GM12878 (cell line): ENCODE results near the gene AAGAB. TPM values are rescaled to one million over a fixed set of nuclear protein-coding genes. Genes with fewer than 3 reads are reported as not detected.

Experiments
- BCL11A ChIP-seq: IDR thresholded peaks from 2 replicates; pipeline ENCODE4 v1.6.1; 2011; ENCODE audit warnings: low read depth, low read length
- CBFB ChIP-seq: IDR thresholded peaks from 2 replicates; pipeline ENCODE4 v1.6.1; 2016; ENCODE audit warnings: antibody characterized with exemption, low read depth
- CBX5 ChIP-seq: sonication (generic); IDR thresholded peaks from 2 replicates; pipeline ENCODE4 v1.6.1; 2016; ENCODE audit warnings: low read depth, moderate library complexity, mild to moderate bottlenecking, inconsistent platforms
- MYB ChIP-seq: fragments of 150-350 bp; IDR thresholded peaks from 2 replicates; pipeline ENCODE4 v1.6.1; 2014; ENCODE audit warnings: mild to moderate bottlenecking, low read depth, low read length, borderline replicate concordance
- NBN ChIP-seq: fragments of 450-650 bp; IDR thresholded peaks from 2 replicates; pipeline ENCODE4 v1.6.1; 2016
- POU2F2 ChIP-seq: IDR thresholded peaks from 3 replicates; pipeline ENCODE4 v1.6.1; 2011; ENCODE audit warnings: low read depth, mild to moderate bottlenecking, low read length, borderline replicate concordance
- SIX5 ChIP-seq: IDR thresholded peaks from 2 replicates; pipeline ENCODE4 v1.6.1; 2011; ENCODE audit warnings: mild to moderate bottlenecking, low read depth, low read length, moderate library complexity; ENCODE audit not compliant: severe bottlenecking
- SPI1 ChIP-seq: IDR thresholded peaks from 2 replicates; pipeline ENCODE4 v1.6.1; 2011; ENCODE audit warnings: low read depth, mild to moderate bottlenecking, low read length, moderate library complexity, borderline replicate concordance; ENCODE audit not compliant: insufficient read depth
- STAT3 ChIP-seq: IDR thresholded peaks from 2 replicates; pipeline ENCODE4 v1.6.1; 2011; ENCODE audit warnings: low read depth, low read length, improper control_type of control experiment
- TBL1XR1 ChIP-seq: IDR thresholded peaks from 2 replicates; pipeline ENCODE4 v1.6.1; 2012; ENCODE audit warnings: low read depth, low read length, improper control_type of control experiment
- ZNF207 ChIP-seq: fragments of 450-650 bp; IDR thresholded peaks from 2 replicates; pipeline ENCODE4 v1.6.1; 2014; ENCODE audit warnings: antibody characterized with exemption, mild to moderate bottlenecking, borderline replicate concordance
- ZZZ3 ChIP-seq: IDR thresholded peaks from 2 replicates; pipeline ENCODE4 v1.6.1; 2011; ENCODE audit warnings: low read depth; ENCODE audit not compliant: control insufficient read depth, insufficient read length
- polyA plus RNA-seq, 11 experiments: library from polyadenylated mRNA; depleted of rRNA in 4 of 11; unstranded in 6 of 11; stranded (reverse) in 5 of 11; fragments of >200 nt; fragmentation: Nextera tagmentation in 4 of 11; fragmentation: Illumina TruSeq in 1 of 11; extraction: Ambion mirVana in 4 of 11; extraction: Trizol in 1 of 11; gene quantifications; 1 replicate in 1 of 11; 2 replicates in 10 of 11; pipeline versions ENCODE4 v1.2.1 to v1.2.3, GENCODE V29; 2011 to 2016; ENCODE audit warnings: inconsistent platforms in 2 of 11, missing spikeins in 2 of 11, low read depth in 1 of 11
- total RNA-seq, 4 experiments: library from RNA; depleted of rRNA in 3 of 4; stranded (reverse); fragments of >200 nt in 3 of 4; fragmentation: Illumina TruSeq in 1 of 4; extraction: Trizol in 1 of 4; gene quantifications; 2 replicates each; pipeline versions ENCODE4 v1.2.1 to v1.2.3, GENCODE V29; 2013 to 2021
- TF ChIP-seq, protein P1 (sequence below): fragments of 450-650 bp; formaldehyde crosslinking; IDR thresholded peaks from 2 replicates; pipeline ENCODE4 v1.4.0; 2020; ENCODE audit warnings: mild to moderate bottlenecking, moderate library complexity
- TF ChIP-seq, protein P2 (sequence below): fragments of 450-650 bp; IDR thresholded peaks from 2 replicates; pipeline ENCODE4 v1.6.1; 2017; ENCODE audit warnings: low read depth, mild to moderate bottlenecking, moderate library complexity
- TF ChIP-seq, protein P3 (sequence below): fragments of 450-650 bp; IDR thresholded peaks from 2 replicates; pipeline ENCODE4 v1.6.1; 2016; ENCODE audit warnings: mild to moderate bottlenecking
- TF ChIP-seq, protein P4 (sequence below): IDR thresholded peaks from 2 replicates; pipeline ENCODE4 v1.6.1; 2011; ENCODE audit warnings: borderline replicate concordance, low read depth, mild to moderate bottlenecking, moderate library complexity, mixed read lengths, low read length; ENCODE audit not compliant: insufficient read depth; ENCODE audit errors: extremely low read length
- TF ChIP-seq, protein P5 (sequence below): IDR thresholded peaks from 2 replicates; pipeline ENCODE4 v1.6.1; 2012; ENCODE audit warnings: low read depth, low read length, improper control_type of control experiment
- TF ChIP-seq, protein P6 (sequence below): fragments of 450-650 bp; conservative IDR thresholded peaks from 2 replicates; pipeline ENCODE4 v1.6.1; 2017; ENCODE audit warnings: mild to moderate bottlenecking, moderate library complexity

Gene AAGAB
- total and polyA plus RNA-seq, 10 of the 15 experiments (the other 5 are each of a cell fraction or from before 2014, with no cell fraction given), result 11.4 to 62.3 (median 38.0) TPM

DNA sequence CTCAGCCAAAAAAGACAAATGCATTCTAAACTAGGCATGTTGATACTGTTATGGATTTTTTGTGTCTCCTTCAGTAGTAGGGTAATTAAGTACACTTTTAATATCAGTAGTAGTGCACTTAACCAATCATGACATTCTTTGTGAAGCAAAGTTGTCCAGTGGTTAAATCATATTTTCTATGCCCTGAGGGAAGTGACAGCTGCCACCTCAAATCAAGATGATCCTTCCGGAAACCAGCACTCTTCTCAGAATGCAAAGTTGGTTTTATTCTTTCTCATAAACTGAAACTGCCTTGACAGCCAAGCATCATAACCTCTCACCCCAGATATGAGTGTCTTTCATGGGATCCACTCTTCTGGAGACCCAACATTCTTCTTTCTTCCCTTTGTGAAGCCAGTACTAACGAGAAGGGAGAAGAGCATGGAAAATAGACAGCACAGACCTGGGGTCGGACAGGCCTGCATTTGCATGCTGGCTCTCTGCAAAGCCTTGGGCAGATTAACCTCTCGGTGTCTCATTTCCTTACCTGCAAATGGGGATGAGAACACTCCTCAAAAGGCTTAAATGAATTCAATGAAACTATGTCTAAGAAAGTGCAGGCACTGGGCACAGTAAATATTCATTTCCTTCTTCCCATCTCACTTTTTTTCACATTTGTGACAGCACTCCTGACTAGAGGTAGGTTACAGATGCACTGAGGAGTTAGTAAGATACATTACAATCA is 13.2 kb downstream of the AAGAB start (continued):
- TF ChIP-seq, protein P1, sequence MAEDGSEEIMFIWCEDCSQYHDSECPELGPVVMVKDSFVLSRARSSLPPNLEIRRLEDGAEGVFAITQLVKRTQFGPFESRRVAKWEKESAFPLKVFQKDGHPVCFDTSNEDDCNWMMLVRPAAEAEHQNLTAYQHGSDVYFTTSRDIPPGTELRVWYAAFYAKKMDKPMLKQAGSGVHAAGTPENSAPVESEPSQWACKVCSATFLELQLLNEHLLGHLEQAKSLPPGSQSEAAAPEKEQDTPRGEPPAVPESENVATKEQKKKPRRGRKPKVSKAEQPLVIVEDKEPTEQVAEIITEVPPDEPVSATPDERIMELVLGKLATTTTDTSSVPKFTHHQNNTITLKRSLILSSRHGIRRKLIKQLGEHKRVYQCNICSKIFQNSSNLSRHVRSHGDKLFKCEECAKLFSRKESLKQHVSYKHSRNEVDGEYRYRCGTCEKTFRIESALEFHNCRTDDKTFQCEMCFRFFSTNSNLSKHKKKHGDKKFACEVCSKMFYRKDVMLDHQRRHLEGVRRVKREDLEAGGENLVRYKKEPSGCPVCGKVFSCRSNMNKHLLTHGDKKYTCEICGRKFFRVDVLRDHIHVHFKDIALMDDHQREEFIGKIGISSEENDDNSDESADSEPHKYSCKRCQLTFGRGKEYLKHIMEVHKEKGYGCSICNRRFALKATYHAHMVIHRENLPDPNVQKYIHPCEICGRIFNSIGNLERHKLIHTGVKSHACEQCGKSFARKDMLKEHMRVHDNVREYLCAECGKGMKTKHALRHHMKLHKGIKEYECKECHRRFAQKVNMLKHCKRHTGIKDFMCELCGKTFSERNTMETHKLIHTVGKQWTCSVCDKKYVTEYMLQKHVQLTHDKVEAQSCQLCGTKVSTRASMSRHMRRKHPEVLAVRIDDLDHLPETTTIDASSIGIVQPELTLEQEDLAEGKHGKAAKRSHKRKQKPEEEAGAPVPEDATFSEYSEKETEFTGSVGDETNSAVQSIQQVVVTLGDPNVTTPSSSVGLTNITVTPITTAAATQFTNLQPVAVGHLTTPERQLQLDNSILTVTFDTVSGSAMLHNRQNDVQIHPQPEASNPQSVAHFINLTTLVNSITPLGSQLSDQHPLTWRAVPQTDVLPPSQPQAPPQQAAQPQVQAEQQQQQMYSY (CRISPR knock-in tag), result no peak
- TF ChIP-seq CBX5 (0 out of 2 replicates have a peak, but pooled peaks have one; percentile 31), SPI1 (peak; percentile 33; the same call in 1 of the 2 replicates), SIX5 (no peak), ZNF207 (no peak), CBFB (peak; percentile 29; the same call in 1 of the 2 replicates), ZZZ3 (no peak), STAT3 (no peak; the same call in 1 of the 2 replicates), BCL11A (peak; percentile 79; the same call in 1 of the 2 replicates), MYB (no peak), TBL1XR1 (peak; percentile 79; the same call in 1 of the 2 replicates), NBN (peak; percentile 54; the same call in 1 of the 2 replicates), POU2F2 (peak; percentile 88)
- TF ChIP-seq, protein P2, sequence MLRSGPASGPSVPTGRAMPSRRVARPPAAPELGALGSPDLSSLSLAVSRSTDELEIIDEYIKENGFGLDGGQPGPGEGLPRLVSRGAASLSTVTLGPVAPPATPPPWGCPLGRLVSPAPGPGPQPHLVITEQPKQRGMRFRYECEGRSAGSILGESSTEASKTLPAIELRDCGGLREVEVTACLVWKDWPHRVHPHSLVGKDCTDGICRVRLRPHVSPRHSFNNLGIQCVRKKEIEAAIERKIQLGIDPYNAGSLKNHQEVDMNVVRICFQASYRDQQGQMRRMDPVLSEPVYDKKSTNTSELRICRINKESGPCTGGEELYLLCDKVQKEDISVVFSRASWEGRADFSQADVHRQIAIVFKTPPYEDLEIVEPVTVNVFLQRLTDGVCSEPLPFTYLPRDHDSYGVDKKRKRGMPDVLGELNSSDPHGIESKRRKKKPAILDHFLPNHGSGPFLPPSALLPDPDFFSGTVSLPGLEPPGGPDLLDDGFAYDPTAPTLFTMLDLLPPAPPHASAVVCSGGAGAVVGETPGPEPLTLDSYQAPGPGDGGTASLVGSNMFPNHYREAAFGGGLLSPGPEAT, result 0 out of 2 replicates have a peak, but pooled peaks have one; percentile 30
- TF ChIP-seq, protein P3, sequence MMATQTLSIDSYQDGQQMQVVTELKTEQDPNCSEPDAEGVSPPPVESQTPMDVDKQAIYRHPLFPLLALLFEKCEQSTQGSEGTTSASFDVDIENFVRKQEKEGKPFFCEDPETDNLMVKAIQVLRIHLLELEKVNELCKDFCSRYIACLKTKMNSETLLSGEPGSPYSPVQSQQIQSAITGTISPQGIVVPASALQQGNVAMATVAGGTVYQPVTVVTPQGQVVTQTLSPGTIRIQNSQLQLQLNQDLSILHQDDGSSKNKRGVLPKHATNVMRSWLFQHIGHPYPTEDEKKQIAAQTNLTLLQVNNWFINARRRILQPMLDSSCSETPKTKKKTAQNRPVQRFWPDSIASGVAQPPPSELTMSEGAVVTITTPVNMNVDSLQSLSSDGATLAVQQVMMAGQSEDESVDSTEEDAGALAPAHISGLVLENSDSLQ, result peak; percentile 93
- TF ChIP-seq, protein P4, sequence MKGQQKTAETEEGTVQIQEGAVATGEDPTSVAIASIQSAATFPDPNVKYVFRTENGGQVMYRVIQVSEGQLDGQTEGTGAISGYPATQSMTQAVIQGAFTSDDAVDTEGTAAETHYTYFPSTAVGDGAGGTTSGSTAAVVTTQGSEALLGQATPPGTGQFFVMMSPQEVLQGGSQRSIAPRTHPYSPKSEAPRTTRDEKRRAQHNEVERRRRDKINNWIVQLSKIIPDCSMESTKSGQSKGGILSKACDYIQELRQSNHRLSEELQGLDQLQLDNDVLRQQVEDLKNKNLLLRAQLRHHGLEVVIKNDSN, result no peak
- TF ChIP-seq, protein P5, sequence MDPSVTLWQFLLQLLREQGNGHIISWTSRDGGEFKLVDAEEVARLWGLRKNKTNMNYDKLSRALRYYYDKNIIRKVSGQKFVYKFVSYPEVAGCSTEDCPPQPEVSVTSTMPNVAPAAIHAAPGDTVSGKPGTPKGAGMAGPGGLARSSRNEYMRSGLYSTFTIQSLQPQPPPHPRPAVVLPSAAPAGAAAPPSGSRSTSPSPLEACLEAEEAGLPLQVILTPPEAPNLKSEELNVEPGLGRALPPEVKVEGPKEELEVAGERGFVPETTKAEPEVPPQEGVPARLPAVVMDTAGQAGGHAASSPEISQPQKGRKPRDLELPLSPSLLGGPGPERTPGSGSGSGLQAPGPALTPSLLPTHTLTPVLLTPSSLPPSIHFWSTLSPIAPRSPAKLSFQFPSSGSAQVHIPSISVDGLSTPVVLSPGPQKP, result no peak
- TF ChIP-seq, protein P6, sequence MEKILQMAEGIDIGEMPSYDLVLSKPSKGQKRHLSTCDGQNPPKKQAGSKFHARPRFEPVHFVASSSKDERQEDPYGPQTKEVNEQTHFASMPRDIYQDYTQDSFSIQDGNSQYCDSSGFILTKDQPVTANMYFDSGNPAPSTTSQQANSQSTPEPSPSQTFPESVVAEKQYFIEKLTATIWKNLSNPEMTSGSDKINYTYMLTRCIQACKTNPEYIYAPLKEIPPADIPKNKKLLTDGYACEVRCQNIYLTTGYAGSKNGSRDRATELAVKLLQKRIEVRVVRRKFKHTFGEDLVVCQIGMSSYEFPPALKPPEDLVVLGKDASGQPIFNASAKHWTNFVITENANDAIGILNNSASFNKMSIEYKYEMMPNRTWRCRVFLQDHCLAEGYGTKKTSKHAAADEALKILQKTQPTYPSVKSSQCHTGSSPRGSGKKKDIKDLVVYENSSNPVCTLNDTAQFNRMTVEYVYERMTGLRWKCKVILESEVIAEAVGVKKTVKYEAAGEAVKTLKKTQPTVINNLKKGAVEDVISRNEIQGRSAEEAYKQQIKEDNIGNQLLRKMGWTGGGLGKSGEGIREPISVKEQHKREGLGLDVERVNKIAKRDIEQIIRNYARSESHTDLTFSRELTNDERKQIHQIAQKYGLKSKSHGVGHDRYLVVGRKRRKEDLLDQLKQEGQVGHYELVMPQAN, result no peak
